CD4-positive, alpha-beta T cell treated with Interleukin-4 for 1 hour (primary cell): ENCODE results near the gene NTNG1.

Source experiments
- DNase-seq, 2 donors: peaks; one replicate each; pipeline ENCODE4 v3.0.0-alpha.2; 2020 to 2022

The NTNG1 gene

DNA sequence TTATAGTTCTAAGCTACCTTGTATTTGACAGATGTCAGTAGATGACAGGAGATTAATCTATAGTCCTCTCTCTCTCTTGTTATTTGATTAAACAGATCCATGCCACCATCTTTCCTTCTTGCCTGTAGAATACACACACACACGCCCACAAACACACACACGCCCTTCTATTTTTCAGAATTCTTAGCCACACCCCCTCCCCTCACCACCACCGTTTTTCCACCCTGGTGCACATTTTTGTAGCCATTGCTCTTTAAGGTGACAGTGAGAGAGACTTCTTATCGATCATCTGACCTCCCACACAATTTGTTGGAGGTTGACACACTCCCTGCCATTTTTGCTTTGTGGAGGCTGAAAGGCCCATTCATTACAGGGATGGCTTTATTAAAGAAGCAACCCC is 123.2 kb downstream of the NTNG1 start:
- DNase-seq = no peak

DNA sequence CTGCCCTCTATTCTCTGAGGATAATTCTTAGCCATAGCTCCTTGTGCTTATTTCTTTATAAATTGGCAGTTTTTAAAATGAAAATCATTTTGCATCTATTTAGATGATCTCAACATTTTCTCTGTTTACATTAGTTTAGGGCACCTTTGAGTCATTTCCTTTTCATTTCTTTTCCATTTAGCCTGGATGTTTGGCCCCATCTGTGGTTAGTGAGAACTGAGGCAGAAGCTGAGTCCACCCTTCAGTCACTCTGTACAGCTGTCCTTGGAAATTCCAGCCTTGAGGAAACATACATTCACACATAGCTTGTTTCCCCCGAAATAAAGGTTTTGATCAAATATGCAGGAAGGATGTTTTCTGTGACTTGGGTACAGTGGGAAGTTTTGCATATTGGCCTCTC is 123.7 kb downstream of the NTNG1 start:
- no peak for DNase-seq

DNA sequence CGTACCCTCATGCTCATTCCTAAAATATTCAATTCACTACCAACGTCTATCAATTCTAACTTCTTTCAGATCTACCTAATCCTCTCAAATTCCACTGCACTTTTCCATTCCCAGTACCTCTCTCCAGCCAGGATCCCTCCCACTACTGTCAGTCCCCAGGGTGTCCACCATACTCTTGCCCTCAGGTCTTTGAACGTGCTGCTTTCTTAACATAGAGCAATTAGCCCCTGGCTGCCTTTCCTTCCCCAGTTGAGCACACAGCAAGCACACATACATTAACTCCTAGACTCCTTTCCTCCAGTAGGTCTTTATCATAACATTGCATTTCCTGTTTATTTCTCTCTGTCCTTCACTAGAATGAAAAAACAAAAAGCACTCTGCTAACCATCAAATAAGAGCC is 126.7 kb downstream of the NTNG1 start:
- no peak for DNase-seq

DNA sequence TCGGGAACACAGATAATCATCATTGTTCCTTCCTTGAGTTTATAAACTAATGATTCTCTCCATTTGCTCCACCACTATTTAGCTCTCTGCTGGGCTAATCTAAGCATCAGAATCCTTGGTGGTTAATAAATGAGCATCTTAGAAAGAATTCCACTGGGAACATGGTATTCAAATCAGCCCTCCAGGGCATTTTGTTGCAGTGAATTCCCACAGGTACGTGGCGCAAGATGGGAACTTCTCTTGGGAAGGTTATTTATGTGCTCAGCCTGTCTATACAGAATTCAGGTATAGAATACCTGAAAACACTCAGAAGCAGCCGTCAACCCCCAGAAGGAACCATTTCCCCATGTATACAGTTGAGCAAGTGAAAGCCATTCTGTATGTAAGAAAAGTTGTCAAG is 131.5 kb downstream of the NTNG1 start:
- DNase-seq = no peak

DNA sequence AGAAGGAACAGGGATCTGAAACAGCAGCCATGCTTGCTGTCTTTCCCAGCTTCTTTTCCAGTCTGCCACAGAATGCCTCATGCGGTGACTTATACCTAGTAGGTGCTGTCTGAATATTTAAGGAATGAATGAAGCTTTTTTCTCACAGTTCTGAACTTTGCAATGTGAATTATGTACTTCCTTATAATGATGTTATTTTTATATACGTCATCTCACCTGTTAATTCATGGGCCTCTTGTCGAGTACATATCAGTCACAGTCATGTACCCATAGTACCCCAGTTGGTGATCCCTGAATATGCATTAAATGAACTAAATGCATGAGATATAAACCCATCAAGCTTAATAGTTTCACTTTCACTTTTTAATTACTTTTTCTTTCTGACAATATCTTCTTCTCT is 132.7 kb downstream of the NTNG1 start:
- DNase-seq = no peak

DNA sequence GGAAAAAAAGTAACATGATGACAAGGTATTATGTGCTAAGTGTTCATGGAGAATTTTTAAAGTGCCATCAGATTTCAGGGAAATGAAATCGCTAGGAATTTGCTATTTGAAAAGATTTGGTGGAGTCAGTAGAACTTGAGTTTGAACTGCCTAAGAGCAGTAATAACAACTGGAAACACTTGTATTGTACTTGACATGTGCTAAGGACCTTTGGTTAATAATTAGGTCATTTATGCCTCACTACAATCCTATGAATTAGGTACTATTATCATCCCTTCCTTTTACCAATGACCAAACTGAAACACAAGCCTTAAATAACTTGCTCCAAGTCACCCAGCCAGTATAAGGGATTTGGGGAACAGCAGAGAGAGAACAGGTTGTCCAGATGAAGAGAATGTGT is 133.4 kb downstream of the NTNG1 start:
- no peak for DNase-seq

DNA sequence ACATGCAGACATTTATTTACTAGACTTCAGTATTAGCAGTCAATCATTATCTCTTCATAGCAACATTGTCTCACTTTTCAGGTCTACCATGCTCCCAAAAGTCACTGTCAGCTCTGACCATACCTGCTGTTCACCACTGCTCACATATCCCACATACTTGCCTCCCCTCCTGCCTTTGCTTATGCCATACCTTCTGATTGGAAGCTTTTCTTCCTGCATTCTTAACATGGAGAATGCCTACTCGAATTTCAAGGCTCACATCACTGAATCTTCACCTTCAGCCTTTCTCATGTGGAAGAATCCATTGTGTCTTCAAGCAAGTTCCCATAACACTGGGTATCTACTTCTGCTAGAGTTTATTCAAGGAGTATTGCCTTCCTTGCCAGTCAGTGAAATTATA is 135.4 kb downstream of the NTNG1 start:
- no peak for DNase-seq

DNA sequence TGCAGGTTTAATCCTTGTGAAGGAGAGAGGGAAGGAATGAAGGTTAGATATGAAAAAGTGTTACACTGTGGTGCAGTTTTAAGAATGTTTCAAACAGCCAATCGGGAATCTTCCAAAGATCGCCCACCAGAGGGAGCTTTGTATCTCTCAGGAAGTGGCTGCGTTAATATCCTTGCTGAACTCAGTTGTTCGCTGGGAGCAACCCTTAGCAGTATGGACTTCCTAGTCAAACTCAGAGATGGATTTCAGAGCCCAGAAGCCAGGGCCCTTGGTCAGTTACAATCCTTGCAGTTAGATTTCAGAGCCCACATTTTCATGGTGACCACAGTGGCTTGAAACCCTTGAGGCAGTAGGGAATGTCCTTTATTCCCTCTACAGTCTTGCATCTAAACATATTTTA is 136.2 kb downstream of the NTNG1 start:
- DNase-seq = no peak

DNA sequence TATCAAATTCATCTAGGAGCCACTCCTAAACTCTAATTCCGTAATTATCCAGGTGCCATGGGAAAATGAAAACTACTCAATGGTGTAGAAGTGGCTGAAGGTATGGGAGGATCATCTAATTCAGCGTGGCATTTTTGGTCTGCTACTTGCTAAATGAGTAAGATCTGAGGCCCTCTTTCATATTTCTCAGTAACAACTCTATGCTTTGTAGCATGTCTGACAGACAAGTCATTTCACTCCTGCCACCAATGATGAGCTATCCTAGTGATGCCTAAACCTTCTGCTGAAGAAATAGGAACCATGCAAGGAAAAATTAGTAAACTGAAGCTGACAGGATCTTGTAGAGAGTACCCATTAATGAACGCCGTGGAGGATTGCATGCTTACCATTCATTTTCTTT is 145.3 kb downstream of the NTNG1 start:
- no peak for DNase-seq

DNA sequence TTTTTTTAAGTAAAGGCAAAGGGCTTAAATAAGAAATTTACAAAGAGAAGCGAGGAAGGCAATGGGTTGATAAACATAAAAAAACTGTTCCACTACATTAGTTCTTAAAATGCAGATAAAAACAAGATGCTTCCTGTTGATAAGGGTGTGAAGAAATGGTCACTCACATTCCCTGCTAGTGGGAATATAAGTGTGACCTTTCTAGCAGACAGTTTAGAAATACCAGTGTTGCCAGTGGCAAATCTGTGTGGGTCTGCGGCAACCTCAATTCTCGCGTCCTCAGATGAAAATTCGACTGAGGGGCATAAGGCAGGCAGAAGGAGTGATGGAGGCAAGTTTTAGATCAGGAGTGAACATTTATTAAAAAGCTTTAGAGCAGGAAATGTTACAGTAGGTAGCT is 151.1 kb downstream of the NTNG1 start:
- DNase-seq = no peak

DNA sequence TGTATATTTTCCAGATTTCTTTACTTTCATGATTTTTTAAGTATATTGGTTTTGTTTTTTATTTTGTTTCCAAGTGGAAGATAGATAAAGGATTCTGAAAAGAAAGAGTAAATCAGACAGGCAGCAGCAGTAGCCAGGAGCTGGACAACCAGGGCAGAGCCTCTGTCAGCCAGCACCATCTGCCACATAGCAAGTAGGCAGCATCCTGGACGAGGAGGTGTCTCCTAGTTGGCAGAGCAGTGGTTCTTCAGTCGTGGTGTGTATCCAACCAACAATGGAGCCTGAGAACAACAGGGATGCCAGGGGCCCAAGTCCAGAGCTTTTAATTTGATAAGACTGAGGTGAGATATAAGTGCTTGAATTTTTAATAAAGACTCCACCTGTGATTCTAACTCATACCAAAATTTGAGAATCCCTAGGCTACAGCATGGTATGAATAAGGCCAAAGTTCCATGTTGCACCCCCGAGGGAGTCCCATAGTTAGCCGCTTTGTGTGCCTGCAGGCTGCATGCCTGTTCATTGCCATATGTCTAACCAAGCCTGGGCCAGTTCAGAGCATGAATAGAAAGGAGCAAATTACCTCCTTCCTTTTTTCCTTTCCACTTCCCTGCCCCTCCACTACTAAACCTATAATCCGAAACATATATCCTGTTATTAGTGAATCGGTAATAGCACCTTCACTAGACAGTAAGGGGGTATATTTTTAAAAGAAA is 153.2 kb downstream of the NTNG1 start:
- no peak for DNase-seq

DNA sequence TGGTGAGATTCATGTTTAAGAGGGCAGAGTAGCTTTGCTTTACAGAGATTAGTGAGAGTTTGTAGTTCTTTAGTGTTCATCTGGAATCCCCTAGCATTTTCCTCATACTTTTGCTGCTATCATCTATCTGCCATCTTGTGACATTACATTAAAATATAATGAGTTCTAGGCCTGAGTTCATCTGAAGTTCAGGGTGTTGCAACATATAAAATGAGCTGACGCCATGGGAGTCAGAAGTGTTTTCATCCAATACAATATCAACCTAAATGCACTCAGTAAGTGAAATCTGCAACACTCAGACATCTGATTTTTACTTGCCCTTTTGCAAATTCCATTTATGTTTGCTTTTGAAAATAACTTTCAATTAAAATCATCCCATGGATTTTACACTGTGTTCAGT is 153.8 kb downstream of the NTNG1 start:
- DNase-seq = no peak

DNA sequence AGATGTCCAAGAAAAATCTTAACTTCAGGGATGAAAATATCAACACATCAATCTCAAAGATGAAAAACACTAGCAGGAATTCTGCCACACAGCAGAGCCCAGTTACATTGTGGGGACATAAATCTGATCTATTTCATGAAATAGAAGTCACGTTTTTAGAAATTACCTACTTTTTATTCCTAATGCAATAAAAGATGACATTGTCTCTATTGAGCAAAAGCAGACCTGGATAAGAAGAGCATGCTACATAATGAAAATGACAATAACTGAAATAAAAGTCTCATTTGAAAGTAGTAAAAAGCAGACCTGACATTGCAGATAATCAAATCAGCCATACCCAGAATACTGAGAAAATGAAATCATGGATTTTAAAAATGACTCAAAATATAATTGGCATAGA is 156.8 kb downstream of the NTNG1 start:
- no peak for DNase-seq

DNA sequence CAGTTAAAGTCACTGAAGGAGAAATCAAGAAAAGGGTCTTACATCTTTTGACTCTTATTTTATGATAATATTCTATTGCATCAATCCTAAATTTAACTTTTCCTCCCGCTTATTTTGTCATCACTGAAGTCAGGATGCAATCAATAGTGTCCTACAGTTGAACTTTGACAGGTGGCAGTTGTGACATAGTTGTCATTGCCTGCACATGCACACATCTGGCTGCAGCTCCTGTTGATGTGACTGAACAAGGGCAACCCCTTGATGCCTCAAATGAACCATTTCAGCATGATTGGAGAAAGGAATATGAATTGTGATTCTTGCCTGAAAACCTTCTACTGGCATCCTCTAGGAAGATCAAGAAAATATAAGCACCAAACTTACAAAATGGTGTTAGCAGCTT is 157.7 kb downstream of the NTNG1 start:
- no peak for DNase-seq

DNA sequence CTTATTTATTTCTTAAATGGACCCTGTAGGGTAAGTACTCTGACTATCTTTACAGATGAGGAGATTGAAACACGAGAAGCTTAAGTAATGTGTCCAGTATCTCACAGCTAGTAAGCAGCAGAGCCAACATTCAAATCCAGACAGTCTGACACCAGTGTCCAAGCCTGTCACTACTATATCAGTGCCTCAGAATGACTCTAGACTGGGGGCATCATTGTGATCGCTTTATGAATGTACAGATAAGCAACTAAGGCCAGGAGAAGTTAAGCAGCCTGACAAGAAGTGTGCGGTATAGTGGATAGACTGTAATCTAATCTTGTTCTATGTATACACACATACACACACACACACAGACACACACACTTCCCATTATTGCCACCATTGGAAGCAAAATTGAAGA is 158.7 kb downstream of the NTNG1 start:
- DNase-seq = no peak

DNA sequence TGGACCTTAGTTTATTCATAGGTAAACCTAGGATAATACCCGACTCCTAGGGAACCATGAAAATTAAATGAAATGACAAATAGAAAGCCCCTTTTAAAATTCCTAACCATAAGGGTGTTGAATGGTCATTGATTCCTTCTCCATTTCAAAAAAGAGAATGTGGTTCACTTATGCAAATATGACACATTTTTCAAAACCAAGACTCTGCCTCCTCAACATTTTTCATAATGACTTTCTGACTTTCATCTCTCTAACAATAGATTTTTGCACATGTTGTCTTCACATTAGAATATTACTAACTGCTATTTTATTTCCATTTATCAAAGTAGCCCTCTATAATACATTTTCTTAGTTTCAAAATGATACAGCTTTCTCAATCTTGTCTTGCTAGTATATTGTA is 169.1 kb downstream of the NTNG1 start:
- DNase-seq = no peak

DNA sequence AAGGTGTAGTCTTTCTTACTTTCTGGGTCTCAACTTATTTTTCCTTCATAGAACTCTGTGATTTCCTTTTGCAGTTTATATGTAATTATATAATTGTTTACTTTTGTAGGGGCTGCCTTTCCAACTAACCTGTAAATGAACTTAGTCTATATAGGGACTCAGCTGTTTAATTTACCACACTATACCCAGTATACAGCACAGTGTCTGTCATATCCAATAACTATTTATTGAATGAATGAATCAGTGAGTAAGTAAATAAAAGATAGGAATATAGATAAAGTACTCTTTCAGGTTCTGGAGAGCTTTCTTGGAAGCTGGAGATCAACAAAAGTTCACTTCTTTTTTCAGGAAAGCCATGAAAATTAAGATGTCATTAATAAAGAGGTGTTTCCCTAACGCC is 174.8 kb downstream of the NTNG1 start:
- DNase-seq = no peak

DNA sequence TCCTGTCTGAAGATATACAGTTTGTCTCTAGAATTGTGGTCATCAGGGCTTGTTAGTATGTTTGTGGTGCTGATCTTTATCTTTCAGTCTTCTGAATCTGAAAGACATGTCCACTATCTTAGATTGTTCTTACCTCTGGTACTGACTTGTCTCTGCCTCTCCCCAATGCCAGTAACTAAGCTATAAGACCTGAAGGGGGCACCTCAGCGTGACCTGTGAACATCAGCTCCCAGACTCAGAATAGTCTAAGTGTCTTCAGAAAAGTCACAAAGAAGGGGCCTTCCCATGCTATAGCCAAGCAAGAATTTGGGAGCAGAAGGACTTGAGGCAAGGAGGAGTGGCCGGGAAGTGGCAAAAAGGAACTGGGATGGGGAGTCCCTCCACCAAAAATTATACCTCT is 178.1 kb downstream of the NTNG1 start:
- no peak for DNase-seq

DNA sequence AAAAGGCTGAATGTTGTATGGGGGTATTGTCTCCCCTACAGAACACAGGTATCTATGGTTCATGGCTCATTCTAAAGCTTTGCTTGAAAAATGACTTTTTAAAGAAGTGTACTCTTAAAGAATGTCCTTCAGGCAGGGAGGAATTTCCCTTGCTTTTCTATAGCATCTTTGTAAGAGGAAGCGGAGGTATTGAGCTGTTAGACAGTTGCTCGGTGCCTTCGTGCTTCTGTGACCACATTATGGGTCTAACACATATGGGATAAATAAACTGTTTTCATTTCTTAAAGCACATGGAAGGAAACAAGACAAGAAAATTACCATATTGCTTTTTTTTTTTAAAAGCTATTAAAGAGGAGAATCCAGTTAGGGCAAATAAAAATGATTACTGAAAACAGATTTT is 182.9 kb downstream of the NTNG1 start:
- DNase-seq = no peak

DNA sequence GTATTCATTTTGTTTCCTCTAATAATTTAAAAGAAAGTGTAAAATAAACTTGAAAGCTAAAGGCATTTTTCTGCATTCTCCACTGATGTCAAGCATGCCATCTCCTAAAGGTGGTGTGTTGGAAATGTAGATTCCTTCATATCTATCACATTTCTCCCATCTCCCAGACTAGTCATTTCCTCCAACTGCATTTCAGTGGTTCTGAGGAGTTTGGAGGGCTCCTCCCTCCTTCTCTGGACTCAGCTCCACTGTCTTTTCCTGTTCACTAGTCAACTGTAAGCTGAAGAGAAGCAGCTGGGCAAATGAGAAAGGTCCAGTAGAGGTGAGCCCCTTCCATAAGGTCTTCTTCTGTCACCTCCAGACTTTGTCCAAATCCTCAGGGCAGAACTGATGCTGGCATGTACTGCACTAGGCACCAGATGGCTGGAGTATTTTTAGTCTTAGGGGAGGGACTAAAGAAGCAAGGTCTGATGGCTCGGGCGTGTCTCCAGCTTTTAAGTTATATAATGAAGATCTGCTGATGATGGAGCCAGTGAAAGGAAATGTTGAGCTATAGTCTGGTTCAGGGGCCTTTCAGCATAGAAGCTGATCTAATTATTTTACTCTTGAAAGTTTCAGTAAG is 186.1 kb downstream of the NTNG1 start:
- DNase-seq = no peak

DNA sequence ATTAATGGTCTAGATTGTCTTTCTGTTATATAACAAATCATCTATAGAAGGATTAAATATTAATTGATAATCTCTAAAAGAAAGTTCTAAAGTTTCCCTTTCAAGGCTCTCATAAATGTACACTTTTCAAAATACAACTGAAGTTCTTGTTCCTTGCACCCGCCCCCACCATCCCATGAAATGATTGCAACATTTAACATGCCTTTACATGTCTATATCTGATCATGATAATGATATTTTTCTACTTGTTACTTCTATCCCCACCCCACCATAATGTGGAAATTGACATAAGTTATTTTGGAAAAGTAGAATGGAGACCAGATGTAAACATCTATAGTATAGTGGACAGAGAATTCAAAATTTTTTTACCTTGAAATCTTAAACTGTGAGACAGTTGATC is 186.6 kb downstream of the NTNG1 start:
- no peak for DNase-seq

DNA sequence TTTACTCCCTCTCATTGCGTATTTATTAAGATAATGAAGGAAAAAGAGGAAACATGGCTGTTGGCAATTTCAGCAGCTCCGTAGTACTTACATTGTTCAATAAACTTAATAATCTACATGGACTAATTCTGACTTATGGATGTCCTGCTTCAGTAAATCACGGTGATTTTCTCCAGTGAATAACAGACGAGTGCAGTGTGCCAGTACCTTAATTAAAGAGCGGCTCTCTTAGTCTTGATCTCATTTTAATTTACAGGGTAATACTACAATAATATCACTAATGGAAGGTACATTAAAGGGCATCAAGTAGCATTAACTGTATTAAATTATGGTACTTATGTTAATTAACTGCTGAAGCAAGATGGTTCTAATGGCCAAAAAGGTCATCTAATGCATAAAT is 187.2 kb downstream of the NTNG1 start:
- DNase-seq = no peak

DNA sequence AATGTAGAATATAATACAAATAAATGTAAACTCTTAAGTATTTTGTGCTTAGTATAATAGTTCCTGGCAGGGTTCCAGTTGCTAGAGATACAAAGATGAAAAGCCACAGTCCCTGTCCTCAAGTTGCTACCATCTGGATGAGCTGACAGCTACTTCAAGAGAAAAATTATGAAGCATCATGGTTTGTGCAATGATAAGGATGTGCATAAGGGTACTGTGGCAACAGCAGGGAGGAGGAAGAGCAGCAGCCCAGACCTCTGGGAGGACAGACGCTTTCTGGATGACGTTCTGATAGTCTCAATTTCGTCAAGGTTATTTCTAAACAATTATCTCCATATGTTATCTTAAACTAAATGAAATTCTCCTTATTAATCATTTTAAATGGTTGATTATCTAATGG is 198.9 kb downstream of the NTNG1 start:
- DNase-seq = no peak

DNA sequence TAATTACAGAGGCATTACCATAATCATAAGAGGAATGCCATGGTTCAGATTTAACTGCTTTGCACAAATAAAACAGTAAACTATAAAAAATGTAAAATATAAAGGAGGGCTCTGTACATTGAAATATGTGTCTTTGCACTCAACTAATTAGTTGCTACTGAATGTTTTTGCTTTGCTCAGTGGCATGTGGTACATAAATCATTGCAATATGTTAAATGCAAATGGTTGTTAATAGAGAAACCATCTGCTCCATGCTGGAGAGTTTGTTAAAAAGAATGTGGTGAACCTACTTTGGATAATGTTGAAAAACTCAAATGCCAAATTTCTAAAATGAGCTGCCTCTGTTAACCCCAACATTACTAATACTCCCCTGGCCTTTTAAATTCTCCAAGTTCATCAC is 201.5 kb downstream of the NTNG1 start:
- DNase-seq = no peak

DNA sequence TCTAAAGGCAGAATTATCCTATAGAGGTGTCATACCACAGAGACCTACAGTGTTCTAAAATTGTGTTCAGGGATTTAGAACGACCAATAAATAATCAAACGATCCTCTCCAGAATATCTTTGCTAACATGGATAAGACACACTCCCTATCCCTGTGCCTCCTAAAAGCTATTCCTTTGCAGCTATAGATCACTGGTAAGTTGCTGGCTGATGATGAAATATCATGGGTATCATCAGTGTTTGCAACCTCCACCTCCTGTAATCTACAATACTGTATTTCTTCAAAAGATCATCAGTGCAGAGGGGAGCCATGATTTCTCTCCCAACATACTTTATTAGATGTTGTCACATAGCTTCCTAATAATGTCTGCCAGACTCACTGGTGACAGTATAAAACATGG is 201.9 kb downstream of the NTNG1 start:
- DNase-seq = no peak
